ENCODE data around the gene ENOX2. TPM values are rescaled to one million over a fixed set of nuclear protein-coding genes. Genes with fewer than 3 reads are reported as not detected.

Gene ENOX2
- total and polyA plus RNA-seq, 8 donors: 1.1 to 6.4 (median 4.7) TPM

- Histone ChIP-seq H3K27me3 (peaks cover 0 to 4% (median 0%) of the 10 kb centered on the region in 4 donors), H3K4me3 (no peak overlapping the region), H3K27ac (no peak overlapping the region), H3K4me1 (no peaks in the 10 kb centered on the region), H3K36me3 (no peaks in the 10 kb centered on the region), H3K9me3 (no peaks in the 10 kb centered on the region)
- no peak for ATAC-seq
- DNase-seq: no peak
- intact Hi-C loops (cut with DNase I): no loop called here
- TF ChIP-seq, protein P1, sequence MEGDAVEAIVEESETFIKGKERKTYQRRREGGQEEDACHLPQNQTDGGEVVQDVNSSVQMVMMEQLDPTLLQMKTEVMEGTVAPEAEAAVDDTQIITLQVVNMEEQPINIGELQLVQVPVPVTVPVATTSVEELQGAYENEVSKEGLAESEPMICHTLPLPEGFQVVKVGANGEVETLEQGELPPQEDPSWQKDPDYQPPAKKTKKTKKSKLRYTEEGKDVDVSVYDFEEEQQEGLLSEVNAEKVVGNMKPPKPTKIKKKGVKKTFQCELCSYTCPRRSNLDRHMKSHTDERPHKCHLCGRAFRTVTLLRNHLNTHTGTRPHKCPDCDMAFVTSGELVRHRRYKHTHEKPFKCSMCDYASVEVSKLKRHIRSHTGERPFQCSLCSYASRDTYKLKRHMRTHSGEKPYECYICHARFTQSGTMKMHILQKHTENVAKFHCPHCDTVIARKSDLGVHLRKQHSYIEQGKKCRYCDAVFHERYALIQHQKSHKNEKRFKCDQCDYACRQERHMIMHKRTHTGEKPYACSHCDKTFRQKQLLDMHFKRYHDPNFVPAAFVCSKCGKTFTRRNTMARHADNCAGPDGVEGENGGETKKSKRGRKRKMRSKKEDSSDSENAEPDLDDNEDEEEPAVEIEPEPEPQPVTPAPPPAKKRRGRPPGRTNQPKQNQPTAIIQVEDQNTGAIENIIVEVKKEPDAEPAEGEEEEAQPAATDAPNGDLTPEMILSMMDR (IDR thresholded peaks at IDR 0.05): no peak
- 79 to 92% methylated on average over 1 of the region's 1 CpG for WGBS, 2 donors
- FAIRE-seq: no peak
These were observed 148.7 kb downstream of the ENOX2 start for GRCh38 chrX:130754353-130754752.

DNA sequence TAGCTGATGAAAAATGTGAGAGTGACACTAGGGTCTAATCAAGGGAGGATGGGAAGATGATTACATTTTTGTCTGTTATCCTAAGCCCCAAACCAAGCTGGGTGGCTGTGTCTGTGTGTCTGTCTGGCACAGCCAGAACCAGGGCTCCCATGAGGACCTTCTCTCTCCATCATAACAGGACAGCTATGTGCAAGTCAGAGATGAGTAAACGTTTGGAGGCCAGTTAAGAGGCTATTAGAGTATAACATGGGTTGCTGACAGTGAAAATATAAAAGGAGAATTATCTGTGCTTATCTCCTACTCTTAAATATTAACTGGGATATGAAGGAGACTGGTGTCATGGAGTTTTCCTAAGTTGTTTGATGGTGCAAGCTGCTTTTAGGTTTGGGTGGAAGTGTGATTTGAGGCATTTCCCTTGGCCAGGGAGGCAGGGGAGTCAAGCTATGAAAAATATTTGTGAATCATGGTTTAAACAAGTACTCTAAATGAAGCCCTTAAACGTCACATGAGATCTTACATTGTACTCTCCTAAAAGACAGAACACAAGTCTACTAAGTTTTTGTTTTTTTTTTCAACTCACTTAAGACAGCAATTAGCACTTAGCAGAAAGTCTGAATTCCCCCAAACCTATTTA, 156.2 kb downstream of the ENOX2 start:
- TF ChIP-seq, protein P1 (IDR thresholded peaks at IDR 0.05): no peak
- H3K4me3 ChIP-seq: no peak overlapping the region
- H3K36me3 ChIP-seq: no peaks in the 10 kb centered on the region
- ATAC-seq: no peak
- no peaks in the 10 kb centered on the region for H3K27me3 ChIP-seq
- no peak overlapping the region for H3K27ac ChIP-seq
- no peak for FAIRE-seq
- intact Hi-C loops (cut with DNase I): no loop called here
- H3K4me1 ChIP-seq: no peaks in the 10 kb centered on the region
- H3K9me3 ChIP-seq: no peaks in the 10 kb centered on the region
- no peak for DNase-seq
- WGBS, 2 donors: 23 to 43% methylated on average over 2 of the region's 2 CpGs

DNA sequence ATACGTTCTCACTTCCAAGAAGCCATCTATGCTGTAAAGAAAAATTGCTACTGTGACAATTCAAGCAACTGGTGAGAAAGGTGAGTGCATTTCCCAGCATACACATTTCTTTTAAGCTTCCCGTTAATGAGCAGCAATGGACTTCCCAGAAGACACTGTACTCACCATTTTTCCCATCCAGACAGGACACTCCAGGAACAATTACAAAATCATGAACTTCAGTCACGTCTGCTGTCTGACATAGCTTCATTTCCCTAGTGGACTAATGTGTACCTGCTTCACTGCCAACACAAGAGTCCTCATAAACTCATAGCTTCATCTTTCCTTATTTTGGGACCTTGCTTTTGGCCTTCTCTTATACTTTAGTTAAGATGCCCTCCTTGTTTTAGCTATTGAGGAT, 156.9 kb downstream of the ENOX2 start:
- 50 to 80% methylated on average over 3 of the region's 3 CpGs for WGBS, 2 donors
- H3K36me3 ChIP-seq: no peaks in the 10 kb centered on the region
- ATAC-seq: no peak
- FAIRE-seq: no peak
- H3K4me3 ChIP-seq: no peak overlapping the region
- DNase-seq: no peak
- no peaks in the 10 kb centered on the region for H3K9me3 ChIP-seq
- no peaks in the 10 kb centered on the region for H3K27me3 ChIP-seq
- intact Hi-C loops (cut with DNase I): no loop called here
- TF ChIP-seq, protein P1 (IDR thresholded peaks at IDR 0.05): no peak
- H3K4me1 ChIP-seq: no peaks in the 10 kb centered on the region
- no peak overlapping the region for H3K27ac ChIP-seq

GRCh38 chrX:130741584-130741983, 161.4 kb downstream of the ENOX2 start:
- Histone ChIP-seq H3K9me3 (no peaks in the 10 kb centered on the region), H3K4me3 (no peak overlapping the region), H3K4me1 (no peaks in the 10 kb centered on the region), H3K27me3 (no peaks in the 10 kb centered on the region), H3K27ac (no peak overlapping the region), H3K36me3 (no peaks in the 10 kb centered on the region)
- ATAC-seq: no peak
- 59 to 64% methylated on average over 4 of the region's 4 CpGs for WGBS, 2 donors
- TF ChIP-seq, protein P1 (IDR thresholded peaks at IDR 0.05): no peak
- intact Hi-C loops (cut with DNase I): no loop called here
- no peak for FAIRE-seq
- DNase-seq: no peak

- ATAC-seq: no peak
- intact Hi-C loops (cut with DNase I): no loop called here
- 58 to 89% methylated on average over 3 of the region's 3 CpGs for WGBS, 2 donors
- Histone ChIP-seq H3K9me3 (no peaks in the 10 kb centered on the region), H3K36me3 (no peaks in the 10 kb centered on the region), H3K4me3 (no peak overlapping the region), H3K27ac (no peak overlapping the region), H3K27me3 (no peaks in the 10 kb centered on the region), H3K4me1 (no peaks in the 10 kb centered on the region)
- no peak for FAIRE-seq
- TF ChIP-seq, protein P1 (IDR thresholded peaks at IDR 0.05): no peak
- no peak for DNase-seq
These were observed 161.9 kb downstream of the ENOX2 start for GRCh38 chrX:130741151-130741550.

Measured in pancreas (tissue), 10 donors.